Stomach (tissue), 9 donors: ENCODE measurements around the gene COL1A2. TPM values are rescaled to one million over a fixed set of nuclear protein-coding genes. Genes with fewer than 3 reads are reported as not detected.

Experiments used
- DNase-seq, 2 donors: peaks; one replicate each; pipeline versions ENCODE4 v3.0.0 to v3.0.0-alpha.2; 2013 to 2019
- H3K27ac ChIP-seq, 5 donors: fragments of 200-600 bp in 4 of 5; sonication (generic) in 4 of 5; one replicate each; pipeline ENCODE4 v1.5.1; 2013 to 2019; ENCODE audit warnings: mild to moderate bottlenecking in 1 of 5, moderate library complexity in 1 of 5
- H3K27me3 ChIP-seq, 3 donors: fragments of 200-600 bp; sonication (generic); one replicate each; pipeline ENCODE4 v1.5.1; 2017 to 2019; ENCODE audit warnings: mixed run types in 1 of 3
- H3K36me3 ChIP-seq, 4 donors: fragments of 200-600 bp; sonication (generic); 1 replicate in 3 of 4; 2 replicates in 1 of 4; pipeline ENCODE4 v1.5.1; 2016 to 2019
- H3K4me1 ChIP-seq, 4 donors: fragments of 200-600 bp; sonication (generic); one replicate each; pipeline ENCODE4 v1.5.1; 2016 to 2019
- H3K4me3 ChIP-seq, 4 donors: fragments of 200-600 bp; sonication (generic) in 3 of 4; one replicate each; pipeline ENCODE4 v1.5.1; 2016 to 2019; ENCODE audit warnings: mild to moderate bottlenecking in 1 of 4
- H3K9me3 ChIP-seq, 4 donors: fragments of 200-600 bp; sonication (generic); one replicate each; pipeline ENCODE4 v1.5.1; 2016 to 2019
- EP300 ChIP-seq: sonication (generic); formaldehyde crosslinking; IDR thresholded peaks from one replicate; pipeline ENCODE4 v1.6.1; 2017; ENCODE audit warnings: antibody characterized with exemption
- POLR2A ChIP-seq, 4 donors: fragments of 450-650 bp; IDR thresholded peaks; one replicate each; pipeline ENCODE4 v1.6.1; 2016; ENCODE audit warnings: antibody characterized with exemption in 4 of 4, control low read depth in 2 of 4, mild to moderate bottlenecking in 1 of 4, moderate library complexity in 1 of 4
- POLR2AphosphoS5 ChIP-seq, 3 donors: sonication (generic); formaldehyde crosslinking; IDR thresholded peaks; one replicate each; pipeline ENCODE4 v1.6.1; 2016; ENCODE audit warnings: antibody characterized with exemption in 3 of 3
- WGBS, 5 donors: extraction: QIAGEN DNeasy Blood & Tissue Kit in 3 of 5; methylation state at CpG; one replicate each; pipeline versions ENCODE4 v1.1.5 to v1.1.7; 2013 to 2018; 5-methylcytosine and 5-hydroxymethylcytosine counted together
- intact Hi-C: fragments of 100-400 bp; cut with DNase I; formaldehyde crosslinking; loops from one replicate; pipeline ENCODE4 v1.15.1; 2023; ENCODE audit warnings: low total_unique reads
- polyA plus RNA-seq, 3 donors: library from polyadenylated mRNA; stranded (reverse); fragments of 200-250 nt; gene quantifications; one replicate each; pipeline ENCODE4 v1.2.3, GENCODE V29; 2013
- total RNA-seq, 5 donors: library from RNA; depleted of rRNA; stranded (reverse); fragments of >200 nt; gene quantifications; one replicate each; pipeline versions ENCODE4 v1.1.0 to v1.2.3, GENCODE V29; 2014 to 2016
- TF ChIP-seq, protein P1 (sequence below), 7 experiments: fragments of 450-650 bp in 4 of 7; fragments of 200-600 bp in 3 of 7; sonication (generic) in 3 of 7; IDR thresholded peaks; one replicate each; pipeline ENCODE4 v1.5.1; 2016 to 2019; ENCODE audit warnings: antibody characterized with exemption in 7 of 7, control low read depth in 2 of 7, mild to moderate bottlenecking in 1 of 7
- donor health status: healthy with polysubstance abuse.
- donor health status: Bipolar disorder and iron deficiency.
- donor health status: healthy.

COL1A2 gene
- total and polyA plus RNA-seq, 8 donors = 30.9 to 3,975 (median 82.5) TPM

DNA sequence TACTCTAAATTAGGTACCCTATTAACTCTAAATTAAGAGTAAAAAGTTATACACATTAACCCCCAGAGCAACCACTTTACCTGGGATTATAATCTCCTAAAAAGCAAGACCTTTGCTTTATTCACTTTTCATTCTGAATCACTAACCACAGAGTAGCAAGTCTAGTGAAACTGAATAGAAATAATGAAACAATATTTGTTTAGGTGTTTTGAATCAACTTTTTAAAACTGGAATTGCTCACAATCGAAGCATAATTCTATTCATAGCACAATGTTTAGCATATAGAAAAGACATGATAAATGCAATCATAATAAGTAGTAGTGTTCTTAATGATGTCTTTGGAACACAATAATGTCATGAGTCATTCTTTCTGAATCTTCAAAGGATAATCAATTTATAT is 77.9 kb downstream of the COL1A2 start:
- intact Hi-C loops = no loop called here
- TF ChIP-seq POLR2A (IDR thresholded peaks at IDR 0.05) = no peak
- TF ChIP-seq, protein P1, sequence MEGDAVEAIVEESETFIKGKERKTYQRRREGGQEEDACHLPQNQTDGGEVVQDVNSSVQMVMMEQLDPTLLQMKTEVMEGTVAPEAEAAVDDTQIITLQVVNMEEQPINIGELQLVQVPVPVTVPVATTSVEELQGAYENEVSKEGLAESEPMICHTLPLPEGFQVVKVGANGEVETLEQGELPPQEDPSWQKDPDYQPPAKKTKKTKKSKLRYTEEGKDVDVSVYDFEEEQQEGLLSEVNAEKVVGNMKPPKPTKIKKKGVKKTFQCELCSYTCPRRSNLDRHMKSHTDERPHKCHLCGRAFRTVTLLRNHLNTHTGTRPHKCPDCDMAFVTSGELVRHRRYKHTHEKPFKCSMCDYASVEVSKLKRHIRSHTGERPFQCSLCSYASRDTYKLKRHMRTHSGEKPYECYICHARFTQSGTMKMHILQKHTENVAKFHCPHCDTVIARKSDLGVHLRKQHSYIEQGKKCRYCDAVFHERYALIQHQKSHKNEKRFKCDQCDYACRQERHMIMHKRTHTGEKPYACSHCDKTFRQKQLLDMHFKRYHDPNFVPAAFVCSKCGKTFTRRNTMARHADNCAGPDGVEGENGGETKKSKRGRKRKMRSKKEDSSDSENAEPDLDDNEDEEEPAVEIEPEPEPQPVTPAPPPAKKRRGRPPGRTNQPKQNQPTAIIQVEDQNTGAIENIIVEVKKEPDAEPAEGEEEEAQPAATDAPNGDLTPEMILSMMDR (IDR thresholded peaks at IDR 0.05) = no peak
- no peak for TF ChIP-seq EP300
- TF ChIP-seq POLR2AphosphoS5 (IDR thresholded peaks at IDR 0.05) = no peak
- Histone ChIP-seq H3K27me3 (no peaks in the 10 kb centered on the region), H3K4me3 (no peak overlapping the region), H3K27ac (no peak overlapping the region), H3K36me3 (no peaks in the 10 kb centered on the region), H3K4me1 (no peaks in the 10 kb centered on the region), H3K9me3 (peaks cover 0 to 15% (median 7%) of the 10 kb centered on the region in 4 donors)
- no peak for DNase-seq
- 71 to 93% (median 91%) methylated on average over 1 of the region's 1 CpG for WGBS, 5 donors

DNA sequence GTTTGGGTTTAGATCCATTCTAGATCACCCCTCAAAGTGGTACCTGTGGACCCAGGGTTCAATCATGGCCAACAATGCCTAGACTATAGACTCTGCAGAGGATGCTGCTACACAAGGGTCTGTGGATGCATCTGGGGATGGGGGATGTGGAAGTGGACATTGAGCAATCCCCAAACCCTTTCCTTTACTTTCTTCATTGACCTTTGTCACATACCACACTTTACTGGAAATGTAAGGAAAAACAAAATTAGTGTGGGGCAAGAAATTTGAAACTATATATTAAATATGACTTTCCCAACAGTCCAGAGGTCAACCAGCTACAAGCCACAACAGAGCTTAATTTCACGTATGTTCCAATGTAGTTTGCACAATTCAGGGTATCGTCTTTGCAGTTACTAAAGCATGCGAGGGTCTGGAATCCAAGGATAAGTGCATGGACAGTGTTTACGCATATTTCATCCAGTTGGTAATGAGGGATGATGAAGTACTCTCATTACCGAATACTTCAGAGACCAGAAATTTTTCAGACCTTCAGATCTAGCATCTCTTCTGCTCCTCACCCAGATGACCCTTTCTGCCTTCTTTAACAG is 81.7 kb downstream of the COL1A2 start:
- no peaks in the 10 kb centered on the region for H3K4me1 ChIP-seq
- no peaks in the 10 kb centered on the region for H3K27me3 ChIP-seq
- intact Hi-C loops = no loop called here
- no peaks in the 10 kb centered on the region for H3K36me3 ChIP-seq
- no peak for DNase-seq
- H3K4me3 ChIP-seq = no peak overlapping the region
- TF ChIP-seq EP300 (no peak), POLR2AphosphoS5 (IDR thresholded peaks at IDR 0.05) (no peak), POLR2A (IDR thresholded peaks at IDR 0.05) (no peak)
- TF ChIP-seq, protein P1 (IDR thresholded peaks at IDR 0.05) = no peak
- peaks cover 0 to 9% (median 3%) of the 10 kb centered on the region in 4 donors for H3K9me3 ChIP-seq
- WGBS, 5 donors = 82 to 88% (median 86%) methylated on average over 5 of the region's 5 CpGs
- H3K27ac ChIP-seq = no peak overlapping the region

DNA sequence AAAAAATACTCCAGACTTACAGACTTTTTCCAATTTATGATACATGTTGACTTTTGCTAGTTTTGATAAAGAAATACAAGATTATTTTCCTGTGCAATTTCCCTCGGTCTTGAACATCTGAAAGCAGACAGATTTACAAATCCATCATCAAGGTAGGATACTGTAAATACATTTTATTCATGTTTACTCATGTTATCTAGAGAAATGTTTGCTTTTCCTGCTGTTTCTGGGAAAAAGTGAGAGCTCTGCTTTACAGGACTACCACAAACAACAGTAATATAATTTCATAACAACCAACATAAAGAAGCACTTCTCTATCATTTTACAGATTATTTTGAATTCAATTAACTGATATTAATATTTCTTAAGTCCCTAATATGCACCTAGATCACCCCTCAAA is 83.2 kb downstream of the COL1A2 start:
- DNase-seq = no peak
- Histone ChIP-seq H3K27ac (no peak overlapping the region), H3K9me3 (no peaks in the 10 kb centered on the region), H3K4me1 (no peaks in the 10 kb centered on the region), H3K4me3 (no peak overlapping the region), H3K36me3 (no peaks in the 10 kb centered on the region), H3K27me3 (no peaks in the 10 kb centered on the region)
- intact Hi-C loops = no loop called here
- TF ChIP-seq EP300 (no peak), POLR2A (IDR thresholded peaks at IDR 0.05) (no peak), POLR2AphosphoS5 (IDR thresholded peaks at IDR 0.05) (no peak)
- TF ChIP-seq, protein P1 (IDR thresholded peaks at IDR 0.05) = no peak
- 22 to 29% (median 26%) methylated on average over 1 of the region's 1 CpG for WGBS, 5 donors

DNA sequence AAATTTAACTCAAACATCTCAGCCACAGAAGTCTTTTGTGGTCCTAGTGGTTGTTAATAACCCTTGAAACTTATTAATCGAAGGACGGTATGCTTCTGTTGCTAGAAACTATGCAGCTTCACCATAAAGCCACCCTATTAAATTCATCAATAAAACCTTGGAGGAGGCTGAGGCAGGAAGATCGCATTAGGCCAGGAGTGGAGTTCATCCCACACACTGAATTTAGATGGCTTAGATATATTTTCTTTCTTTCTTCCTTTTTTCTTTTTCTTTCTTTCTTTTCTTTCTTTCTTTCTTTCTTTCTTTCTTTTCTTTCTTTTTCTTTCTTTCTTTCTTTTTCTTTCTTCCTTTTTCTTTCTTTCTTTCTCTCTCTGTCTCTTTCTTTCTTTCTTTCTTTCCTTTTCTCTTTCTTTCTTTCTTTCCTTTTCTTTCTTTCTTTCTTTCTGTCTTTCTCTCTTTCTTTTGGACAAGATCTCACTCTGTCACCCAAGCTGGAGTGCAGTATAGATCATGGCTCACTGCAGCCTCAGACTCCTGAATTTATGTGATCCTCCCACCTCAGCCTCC is 84.0 kb downstream of the COL1A2 start:
- Histone ChIP-seq H3K27me3 (no peaks in the 10 kb centered on the region), H3K36me3 (no peaks in the 10 kb centered on the region), H3K4me3 (no peak overlapping the region), H3K4me1 (no peaks in the 10 kb centered on the region), H3K9me3 (no peaks in the 10 kb centered on the region), H3K27ac (no peak overlapping the region)
- TF ChIP-seq POLR2AphosphoS5 (IDR thresholded peaks at IDR 0.05) (no peak), POLR2A (IDR thresholded peaks at IDR 0.05) (no peak), EP300 (no peak)
- TF ChIP-seq, protein P1 (IDR thresholded peaks at IDR 0.05) = no peak
- 64 to 97% (median 85%) methylated on average over 3 of the region's 3 CpGs for WGBS, 5 donors
- DNase-seq = no peak
- intact Hi-C loops = no loop called here

Other genes with a start within 250 kb of the COL1A2 start
- 10 to 100 TPM in 4 of 5 donors, 1 to 10 TPM in 1; 2.9 to 57.6 (median 33.0) TPM for gene CASD1, start 114.9 kb downstream of the COL1A2 start, total RNA-seq
- gene CASD1, start 114.9 kb downstream of the COL1A2 start, polyA plus RNA-seq = 10 to 100 TPM in 1 of 3 donors, 1 to 10 TPM in 2; 6.3 to 12.8 (median 8.6) TPM